Endothelial cell of umbilical vein (primary cell): ENCODE data around the gene ENTPD3. TPM values are rescaled to one million over a fixed set of nuclear protein-coding genes. Genes with fewer than 3 reads are reported as not detected.

Source experiments
- BruUV-seq: library from RNA; stranded (reverse); fragments of 400-500 nt; replicated peaks from 2 replicates; lab custom pipeline; 2021; lab: Mats Ljungman, UMichigan
- CTCF ChIA-PET: fragments of 300-600, 350-600 bp; sonication (Branson Sonifier 250); formaldehyde crosslinking; loops from one replicate; lab custom pipeline; 2021; ENCODE audit warnings: antibody characterized with exemption, inconsistent platforms; lab: Charles Lee
- POLR2A ChIA-PET: fragments of 300-600, 350-600 bp; sonication (Branson Sonifier 250); formaldehyde crosslinking; loops from one replicate; lab custom pipeline; 2021; ENCODE audit warnings: antibody characterized with exemption, inconsistent platforms; lab: Charles Lee
- DNase-seq: peaks from one replicate; pipeline ENCODE4 v3.0.0-alpha.2; 2011; ENCODE audit warnings: low read depth, low spot score
- FAIRE-seq: peaks from 2 replicates; lab custom pipeline; 2011; peaks lifted over from hg19 to GRCh38; lab: Jason Lieb, UNC
- H2AFZ ChIP-seq: 2 replicates; pipeline ENCODE4 v1.6.0; 2012; ENCODE audit warnings: low read depth, low read length, control low read depth, inconsistent platforms
- H3K27ac ChIP-seq: 2 replicates; pipeline ENCODE4 v1.5.1; 2011; ENCODE audit warnings: low read depth, mild to moderate bottlenecking, control low read depth, low read length, moderate library complexity; ENCODE audit not compliant: insufficient read depth
- H3K27me3 ChIP-seq, 2 experiments: 2 replicates each; pipeline versions ENCODE4 v1.6.0 to v1.6.1; 2011; ENCODE audit warnings: low read length in 2 of 2, mixed read lengths in 1 of 2; ENCODE audit not compliant: control insufficient read depth in 2 of 2, insufficient read depth in 2 of 2
- H3K36me3 ChIP-seq, 2 experiments: 2 replicates in 1 of 2; 3 replicates in 1 of 2; pipeline ENCODE4 v1.5.1; 2011; ENCODE audit warnings: low read length in 2 of 2, mild to moderate bottlenecking in 1 of 2, moderate library complexity in 1 of 2; ENCODE audit not compliant: control insufficient read depth in 2 of 2, insufficient read depth in 2 of 2; ENCODE audit errors: extremely low read depth in 1 of 2
- H3K4me1 ChIP-seq: 3 replicates; pipeline ENCODE4 v1.5.1; 2011; ENCODE audit warnings: mild to moderate bottlenecking, low read length; ENCODE audit not compliant: control insufficient read depth, insufficient read depth; ENCODE audit errors: extremely low read depth
- H3K4me2 ChIP-seq: 2 replicates; pipeline ENCODE4 v1.6.1; 2011; ENCODE audit warnings: low read length, control low read depth, mixed read lengths; ENCODE audit not compliant: insufficient read depth
- H3K4me3 ChIP-seq, 3 experiments: fragments of 200-600 bp in 1 of 3; sonication (generic), shearing (Covaris generic) in 1 of 3; replicated peaks in 1 of 3; 2 replicates each; pipeline ENCODE4 v1.5.1; 2011 to 2016; ENCODE audit warnings: control low read depth in 3 of 3, low read length in 3 of 3, mild to moderate bottlenecking in 2 of 3, inconsistent platforms in 1 of 3, low read depth in 1 of 3, moderate library complexity in 1 of 3; ENCODE audit not compliant: insufficient read depth in 1 of 3
- H3K79me2 ChIP-seq: 2 replicates; pipeline ENCODE4 v1.6.0; 2012; ENCODE audit warnings: low read length, inconsistent platforms; ENCODE audit not compliant: control insufficient read depth, insufficient read depth
- H3K9ac ChIP-seq: replicated peaks from 2 replicates; pipeline ENCODE3; 2011; ENCODE audit warnings: low read length, control low read depth; ENCODE audit not compliant: insufficient read depth; ENCODE audit errors: extremely low read depth
- H3K9me1 ChIP-seq: replicated peaks from 3 replicates; pipeline ENCODE4 v1.6.0; 2011; ENCODE audit warnings: mild to moderate bottlenecking, low read length; ENCODE audit not compliant: control insufficient read depth, insufficient read depth; ENCODE audit errors: extremely low read depth
- H3K9me3 ChIP-seq: replicated peaks from 2 replicates; pipeline ENCODE4 v1.5.1; 2012; ENCODE audit warnings: low read length, inconsistent platforms; ENCODE audit not compliant: control insufficient read depth, insufficient read depth
- H4K20me1 ChIP-seq: replicated peaks from 2 replicates; pipeline ENCODE3; 2011; ENCODE audit warnings: mild to moderate bottlenecking, low read length; ENCODE audit not compliant: control insufficient read depth, insufficient read depth; ENCODE audit errors: extremely low read depth
- FOS ChIP-seq: IDR thresholded peaks from 2 replicates; pipeline ENCODE4 v1.6.1; 2011; ENCODE audit warnings: mild to moderate bottlenecking, low read length, moderate library complexity, borderline replicate concordance; ENCODE audit not compliant: insufficient read depth
- GATA2 ChIP-seq: IDR thresholded peaks from 2 replicates; pipeline ENCODE4 v1.7.0; 2011; ENCODE audit warnings: low read depth, mild to moderate bottlenecking, moderate library complexity, mixed read lengths, low read length; ENCODE audit not compliant: insufficient read length, insufficient read depth
- JUN ChIP-seq: IDR thresholded peaks from 2 replicates; pipeline ENCODE4 v1.6.1; 2011; ENCODE audit warnings: borderline replicate concordance, low read depth; ENCODE audit not compliant: insufficient read length, insufficient read depth
- MAX ChIP-seq: IDR thresholded peaks from 2 replicates; pipeline ENCODE4 v1.6.1; 2011; ENCODE audit not compliant: insufficient read depth, insufficient read length
- MYC ChIP-seq: IDR thresholded peaks from one replicate; pipeline ENCODE4 v1.6.1; 2011; ENCODE audit warnings: mild to moderate bottlenecking, low read depth, low read length
- POLR2A ChIP-seq: IDR thresholded peaks from 2 replicates; pipeline ENCODE4 v1.6.1; 2012; ENCODE audit warnings: low read depth, mild to moderate bottlenecking, control low read depth, low read length
- POLR2AphosphoS5 ChIP-seq: IDR thresholded peaks from 2 replicates; pipeline ENCODE4 v1.6.1; 2012; ENCODE audit warnings: low read depth, mild to moderate bottlenecking, control low read depth, low read length, moderate library complexity; ENCODE audit not compliant: insufficient read depth
- dilution Hi-C: fragments of 300-500 bp; cut with MboI; formaldehyde crosslinking; loops from one replicate; pipeline ENCODE4 v1.15.0; 2019; ENCODE audit warnings: low sequenced_read_pairs; ENCODE audit not compliant: extremely low pct_ligation_motif_present
- intact Hi-C: fragments of 100-400 bp; cut with micrococcal nuclease; formaldehyde crosslinking; loops from one replicate; pipeline ENCODE4 v1.10.0; 2022
- polyA plus RNA-seq, 4 experiments: library from polyadenylated mRNA; depleted of rRNA in 3 of 4; stranded (reverse) in 3 of 4; unstranded in 1 of 4; fragments of >200 nt; gene quantifications; 2 replicates each; pipeline versions ENCODE4 v1.2.1 to v1.2.3, GENCODE V29; 2011 to 2012; ENCODE audit warnings: missing spikeins in 1 of 4
- total RNA-seq: library from RNA; stranded (reverse); gene quantifications from 2 replicates; pipeline ENCODE4 v1.2.3, GENCODE V29; 2021

The ENTPD3 gene
- total and polyA plus RNA-seq, 2 donors (not counting 3 experiments of a cell fraction or from before 2014, with no cell fraction given), result not detected

DNA sequence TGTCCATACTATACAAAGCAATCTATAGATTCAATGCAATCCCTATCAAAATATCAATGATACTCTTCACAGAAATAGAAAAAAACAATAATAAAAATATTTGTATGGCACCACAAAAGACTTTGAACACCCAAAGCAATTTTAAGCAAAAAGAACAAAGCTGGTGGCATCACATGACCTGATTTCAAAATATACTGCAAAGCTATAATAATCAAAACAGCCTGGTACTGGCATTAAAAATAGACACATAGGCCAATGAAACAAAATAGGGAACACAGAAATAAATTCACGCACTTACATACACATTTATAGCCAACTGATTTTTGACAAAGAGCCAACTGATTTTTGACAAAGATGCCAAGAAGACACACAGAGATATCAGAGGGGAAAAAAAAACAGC, 9.2 kb upstream of the ENTPD3 start:
- Histone ChIP-seq H3K4me2 (no peak overlapping the region), H3K27me3 (no peaks in the 10 kb centered on the region), H3K4me3 (no peak overlapping the region), H3K4me1 (no peaks in the 10 kb centered on the region), H3K36me3 (no peaks in the 10 kb centered on the region), H3K9me3 (no peaks in the 10 kb centered on the region), H3K27ac (no peak overlapping the region), H2AFZ (no peak overlapping the region), H3K9ac (no peak overlapping the region), H4K20me1 (no peaks in the 10 kb centered on the region), H3K9me1 (no peaks in the 10 kb centered on the region), H3K79me2 (no peaks in the 10 kb centered on the region)
- no peak for DNase-seq
- BruUV-seq, result no TSS peak
- no peak for TF ChIP-seq MYC
- TF ChIP-seq POLR2A, result no peak
- no peak for TF ChIP-seq GATA2
- no peak for TF ChIP-seq JUN
- TF ChIP-seq POLR2AphosphoS5, result no peak
- TF ChIP-seq FOS, result no peak
- no peak for TF ChIP-seq MAX
- ChIA-PET POLR2A (no interaction called here), CTCF (no interaction called here)
- dilution Hi-C loops (no loop called here), intact Hi-C loops (no loop called here)
- no peak for FAIRE-seq

DNA sequence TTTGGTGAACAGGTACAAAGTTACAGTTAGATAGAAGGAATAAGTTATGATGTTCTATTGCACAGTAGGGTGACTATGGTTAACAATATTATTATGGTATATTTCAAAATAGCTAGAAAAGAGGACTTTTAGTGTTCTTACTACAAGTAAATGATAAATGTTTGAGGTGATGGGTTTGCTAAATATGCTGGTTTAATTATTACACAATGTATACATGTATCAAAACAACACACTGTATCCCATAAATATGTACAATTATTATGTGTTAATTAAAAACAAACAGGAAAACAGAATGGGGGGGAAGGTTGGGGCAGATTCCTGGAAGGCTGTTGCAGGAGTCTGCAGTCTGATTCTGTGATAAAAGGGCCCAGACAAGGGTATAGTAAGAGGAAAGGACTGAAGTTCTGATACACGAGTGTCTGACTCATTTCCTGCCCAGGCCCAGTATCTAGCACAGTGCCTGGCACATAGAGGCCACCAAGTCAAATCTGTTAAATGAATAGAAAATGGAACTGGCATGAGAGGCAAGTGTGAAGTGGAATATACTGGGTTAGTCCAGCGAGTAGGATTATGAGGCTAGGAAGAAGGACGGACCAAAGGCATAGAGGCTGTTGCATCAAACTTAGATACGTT, 7.2 kb upstream of the ENTPD3 start:
- TF ChIP-seq FOS (no peak), GATA2 (peak; percentile 43)

More for the DNA sequence above, 7.2 kb upstream of the ENTPD3 start:
- H3K79me2 ChIP-seq, result no peaks in the 10 kb centered on the region
- intact Hi-C loops, result no loop called here
- no peaks in the 10 kb centered on the region for H3K36me3 ChIP-seq
- H3K9ac ChIP-seq, result no peak overlapping the region
- H3K27ac ChIP-seq, result no peak overlapping the region
- dilution Hi-C loops, result no loop called here
- H3K4me3 ChIP-seq, result no peak overlapping the region
- no peak for FAIRE-seq
- H3K9me1 ChIP-seq, result no peaks in the 10 kb centered on the region
- BruUV-seq, result no TSS peak
- H3K4me1 ChIP-seq, result no peaks in the 10 kb centered on the region
- H2AFZ ChIP-seq, result no peak overlapping the region
- ChIA-PET CTCF (no interaction called here), POLR2A (no interaction called here)
- no peaks in the 10 kb centered on the region for H3K27me3 ChIP-seq
- no peak for DNase-seq
- no peak overlapping the region for H3K4me2 ChIP-seq
- no peaks in the 10 kb centered on the region for H4K20me1 ChIP-seq
- no peaks in the 10 kb centered on the region for H3K9me3 ChIP-seq
